ENCODE results near the gene MAP2K5.

DNA sequence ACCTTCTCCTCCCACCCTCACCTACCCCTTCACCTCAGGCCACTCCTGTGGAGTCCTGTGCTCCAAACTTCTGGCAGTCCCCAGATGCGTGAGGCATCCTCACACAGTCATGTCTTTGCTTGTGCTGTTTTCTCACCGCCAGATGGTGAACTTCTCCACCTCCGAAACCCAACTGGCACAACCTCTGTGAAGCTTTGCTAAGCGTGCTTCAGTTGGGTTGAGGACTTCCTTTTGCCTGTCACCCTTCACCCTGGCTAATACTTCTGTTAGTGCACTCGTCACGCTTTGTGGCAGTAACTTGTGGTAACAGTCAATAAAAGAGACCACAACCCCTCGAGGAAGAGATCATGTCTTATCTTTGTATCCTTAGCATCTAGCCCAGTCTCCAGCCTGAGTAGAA lies 240.8 kb downstream of the MAP2K5 start:
- no peak for TF ChIP-seq POLR2AphosphoS5 (IDR thresholded peaks at IDR 0.05)
- TF ChIP-seq CTCF (IDR thresholded peaks at IDR 0.05; ENCODE audit: poor library complexity, severe bottlenecking), result no peak
- no peak for TF ChIP-seq RAD21 (conservative IDR thresholded peaks at IDR 0.05)
- no peak for TF ChIP-seq EZH2 (IDR thresholded peaks at IDR 0.05; ENCODE audit: borderline replicate concordance, insufficient read depth, low read length, poor library complexity, severe bottlenecking)
- TF ChIP-seq SMC3 (conservative IDR thresholded peaks at IDR 0.05; ENCODE audit: poor library complexity), result no peak
- TF ChIP-seq REST (IDR thresholded peaks at IDR 0.05; ENCODE audit: borderline replicate concordance), result no peak
- TF ChIP-seq MXI1 (conservative IDR thresholded peaks at IDR 0.05; ENCODE audit: poor library complexity, severe bottlenecking), result no peak
